Liver (tissue), 2 donors: Measurements from ENCODE around the gene GRIP2.

Source experiments
- CTCF ChIP-seq: fragments of 150-350 bp; IDR thresholded peaks from 2 replicates; pipeline ENCODE4 v1.5.1; 2017; ENCODE audit warnings: improper control_type of control experiment, low read depth, low read length; ENCODE audit not compliant: missing input control
- YY1 ChIP-seq: IDR thresholded peaks from 2 replicates; pipeline ENCODE4 v1.6.1; 2016; ENCODE audit warnings: antibody characterized with exemption, mild to moderate bottlenecking
- donor health status: healthy.

- TF ChIP-seq CTCF = no peak
- no peak for TF ChIP-seq YY1
Observed at GRCh38 chr3:14562121-14562890, 22.2 kb upstream of the GRIP2 start.
